Stimulated activated CD8-positive, alpha-beta memory T cell treated with anti-CD3 and anti-CD28 coated beads, Interleukin-2, amount 100 ng/mL, for 48 hours (primary cell): ENCODE results near the gene COPG2.
"Not testable (repeated sequence)": the region's sequence is repeated elsewhere in the genome, so short reads cannot be mapped to it uniquely, and the experiment has no call there.

Source experiments
- DNase-seq, 2 donors: peaks; one replicate each; pipeline ENCODE4 v3.0.0-alpha.2; 2020; ENCODE audit warnings: low read depth in 2 of 2

The COPG2 gene, protein sequence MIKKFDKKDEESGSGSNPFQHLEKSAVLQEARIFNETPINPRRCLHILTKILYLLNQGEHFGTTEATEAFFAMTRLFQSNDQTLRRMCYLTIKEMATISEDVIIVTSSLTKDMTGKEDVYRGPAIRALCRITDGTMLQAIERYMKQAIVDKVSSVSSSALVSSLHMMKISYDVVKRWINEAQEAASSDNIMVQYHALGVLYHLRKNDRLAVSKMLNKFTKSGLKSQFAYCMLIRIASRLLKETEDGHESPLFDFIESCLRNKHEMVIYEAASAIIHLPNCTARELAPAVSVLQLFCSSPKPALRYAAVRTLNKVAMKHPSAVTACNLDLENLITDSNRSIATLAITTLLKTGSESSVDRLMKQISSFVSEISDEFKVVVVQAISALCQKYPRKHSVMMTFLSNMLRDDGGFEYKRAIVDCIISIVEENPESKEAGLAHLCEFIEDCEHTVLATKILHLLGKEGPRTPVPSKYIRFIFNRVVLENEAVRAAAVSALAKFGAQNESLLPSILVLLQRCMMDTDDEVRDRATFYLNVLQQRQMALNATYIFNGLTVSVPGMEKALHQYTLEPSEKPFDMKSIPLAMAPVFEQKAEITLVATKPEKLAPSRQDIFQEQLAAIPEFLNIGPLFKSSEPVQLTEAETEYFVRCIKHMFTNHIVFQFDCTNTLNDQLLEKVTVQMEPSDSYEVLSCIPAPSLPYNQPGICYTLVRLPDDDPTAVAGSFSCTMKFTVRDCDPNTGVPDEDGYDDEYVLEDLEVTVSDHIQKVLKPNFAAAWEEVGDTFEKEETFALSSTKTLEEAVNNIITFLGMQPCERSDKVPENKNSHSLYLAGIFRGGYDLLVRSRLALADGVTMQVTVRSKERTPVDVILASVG

DNA sequence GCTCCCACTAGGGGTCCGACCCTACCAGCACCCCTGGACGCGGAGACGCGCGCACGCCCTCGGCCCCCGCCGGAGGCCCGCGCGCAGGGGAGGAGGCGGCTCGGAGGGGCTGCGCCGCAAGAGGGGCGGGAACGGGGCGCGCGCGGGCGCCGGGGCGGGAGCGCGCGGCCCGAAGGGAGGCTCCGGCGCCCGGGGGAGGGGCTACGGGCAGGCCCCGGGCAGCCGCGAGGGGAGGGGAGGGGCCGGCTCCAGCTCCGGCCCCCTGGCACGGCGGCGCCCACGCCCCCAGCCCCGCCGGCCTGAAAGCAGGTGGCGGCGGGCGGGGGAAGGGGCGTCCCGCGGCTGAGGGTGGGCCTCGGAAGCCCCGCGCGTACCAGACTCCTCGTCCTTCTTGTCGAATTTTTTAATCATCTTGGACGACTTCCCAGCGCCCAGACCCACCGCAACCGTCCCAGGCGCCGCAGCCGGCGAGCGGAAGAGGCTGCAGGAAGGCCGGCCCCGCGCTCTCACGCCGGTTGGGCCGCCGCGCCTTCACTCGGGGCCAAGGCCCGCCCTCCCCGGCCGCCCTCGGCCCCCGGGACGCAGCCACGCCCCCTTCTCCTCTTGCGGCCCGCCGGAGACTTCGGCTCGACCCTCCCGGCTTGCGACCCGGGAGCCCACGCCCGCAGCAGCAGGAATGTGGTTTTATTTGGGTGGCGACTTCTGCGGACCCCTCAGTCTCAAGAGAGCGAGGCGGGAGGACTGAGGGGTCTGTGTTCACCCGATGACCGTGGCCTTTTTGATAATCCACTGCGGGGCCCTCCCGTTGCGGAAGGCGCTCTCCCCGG, at the start of gene COPG2:
Gene COPG2, minus strand, starts transcription at position 491 of the 827 bp plus-strand sequence. Its CDS starts 80 bp downstream, at position 411.
- DNase-seq = peak; percentile 75 to 81

DNA sequence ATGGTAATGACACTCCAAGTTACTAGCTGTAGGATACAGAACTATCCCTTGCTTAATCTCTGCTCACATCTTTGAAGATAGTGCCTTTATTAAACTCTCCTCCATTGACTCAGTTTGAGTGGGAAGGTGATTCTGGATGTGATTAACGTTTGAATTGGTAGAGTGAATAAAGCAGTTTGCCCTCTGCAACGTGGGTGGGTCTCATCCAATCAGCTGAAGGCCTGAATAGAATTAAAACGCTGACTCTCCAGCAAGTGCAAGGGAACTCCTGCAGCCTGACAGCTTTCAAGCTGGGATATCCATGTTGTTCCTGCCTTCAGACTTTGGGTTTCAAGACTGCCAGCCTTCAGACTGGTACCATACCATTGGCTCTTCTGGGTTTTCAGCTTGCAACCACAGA, 43.9 kb upstream of the COPG2 start:
- no peak for DNase-seq

DNA sequence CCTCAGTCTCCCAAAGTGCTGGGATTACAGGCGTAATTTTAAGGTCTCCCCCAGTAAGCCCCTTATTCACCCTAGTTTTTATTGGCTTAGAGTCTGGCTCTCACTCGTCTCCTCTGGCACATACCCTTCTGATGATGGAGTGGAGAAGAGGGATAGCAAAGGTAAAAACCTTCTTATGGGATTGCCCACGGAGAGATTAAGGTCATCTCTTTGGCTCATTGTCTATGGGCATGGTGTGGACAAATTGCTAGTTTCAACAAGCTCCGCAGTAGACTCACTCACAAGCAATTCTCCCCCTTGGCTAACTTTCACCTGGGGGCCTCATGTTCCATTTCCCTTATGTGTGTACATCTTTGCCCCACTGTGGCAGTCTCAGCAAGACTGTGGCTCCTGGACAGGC, 40.2 kb upstream of the COPG2 start:
- DNase-seq = no peak

DNA sequence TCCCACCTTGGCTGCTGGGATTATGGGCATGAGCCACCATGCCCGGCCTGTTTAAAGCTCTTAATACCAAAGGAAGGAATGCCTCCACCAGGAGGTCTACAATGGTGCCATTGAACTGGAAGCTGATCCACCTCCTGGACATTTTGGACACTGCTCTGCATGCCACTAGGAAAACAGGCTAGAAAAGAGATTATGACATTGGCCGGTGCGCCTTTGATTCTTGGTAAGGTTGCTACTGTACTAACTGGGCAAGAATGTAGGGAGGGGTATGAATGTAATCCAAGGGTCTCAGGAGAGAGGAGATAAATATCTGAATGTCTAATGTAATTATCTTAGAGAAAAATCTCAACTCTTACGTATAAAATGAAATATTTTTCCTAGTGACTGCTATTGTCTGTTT, 39.5 kb upstream of the COPG2 start:
- no peak for DNase-seq

DNA sequence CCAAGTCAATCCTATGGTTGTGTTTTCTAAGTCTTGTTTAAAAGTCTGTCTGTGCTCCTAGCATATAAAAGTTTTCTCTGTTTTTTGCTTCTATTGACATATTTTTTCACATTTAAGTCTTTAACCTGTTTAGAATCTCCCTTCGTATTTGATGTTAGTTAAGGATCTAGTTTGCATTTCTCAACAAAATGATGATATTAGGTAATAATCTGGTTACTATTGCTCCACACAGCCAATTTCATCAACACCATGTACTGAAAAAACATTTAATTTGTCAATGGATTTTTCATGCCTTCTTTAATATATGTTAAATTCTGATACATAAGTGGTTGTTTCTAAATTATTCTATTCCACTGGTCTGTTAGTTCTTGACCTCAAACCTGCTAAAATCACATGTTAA, 35.3 kb upstream of the COPG2 start:
- no peak for DNase-seq

DNA sequence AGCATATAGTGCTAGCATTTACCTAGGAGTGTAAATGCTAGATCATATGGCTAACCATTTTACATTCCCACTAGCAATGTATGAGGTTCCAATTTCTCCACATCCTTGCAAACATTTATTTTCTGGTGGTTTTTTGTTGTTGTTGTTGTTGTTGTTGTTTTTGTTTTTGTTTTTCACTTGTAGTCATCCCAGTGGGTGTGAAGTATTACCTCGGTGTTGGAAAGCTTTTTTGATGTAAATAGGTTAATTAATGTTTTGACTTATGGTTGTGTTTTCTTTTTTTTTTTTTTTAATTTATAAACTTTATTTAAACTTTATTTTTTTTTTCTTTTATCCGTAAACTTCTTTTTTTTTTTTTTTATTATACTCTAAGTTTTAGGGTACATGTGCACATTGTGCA, 33.1 kb upstream of the COPG2 start:
- DNase-seq = no peak

DNA sequence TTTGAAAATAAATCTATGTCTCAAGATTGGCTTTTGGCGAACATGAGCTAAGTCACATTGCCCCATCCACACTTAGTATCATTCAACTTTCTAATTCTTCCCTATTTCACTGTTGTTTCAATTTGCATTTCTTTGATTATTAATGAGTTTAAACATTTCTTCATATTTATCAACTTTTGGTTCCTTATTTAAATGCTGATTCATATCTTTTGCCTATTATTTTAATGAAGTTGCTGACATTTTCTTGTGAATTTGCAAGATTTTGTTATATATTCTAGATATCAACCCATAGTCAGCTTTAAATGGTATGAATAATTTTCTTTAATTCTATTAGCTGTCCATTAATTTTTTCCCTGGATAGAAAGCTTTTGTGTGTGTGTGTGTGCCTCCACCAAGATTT, 32.2 kb upstream of the COPG2 start:
- no peak for DNase-seq

DNA sequence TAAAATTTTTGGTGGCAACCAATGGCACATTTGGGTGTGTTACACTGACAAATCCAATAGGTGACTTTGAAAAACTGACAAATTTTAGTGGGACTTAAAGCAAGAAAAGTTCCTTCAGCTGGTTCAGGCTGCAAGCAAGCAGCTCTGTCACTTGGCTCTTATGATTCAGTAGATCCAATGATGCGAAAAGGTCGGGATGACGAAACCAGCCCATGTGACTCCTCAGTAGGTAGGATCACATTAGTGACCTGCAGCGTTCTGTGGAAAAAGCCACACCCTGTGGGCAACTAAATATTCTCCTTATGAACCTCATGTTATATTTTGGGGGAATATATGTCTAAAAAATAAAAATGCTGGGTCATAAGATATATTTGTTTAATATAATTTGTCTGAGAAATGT, 31.1 kb upstream of the COPG2 start:
- DNase-seq = no peak

DNA sequence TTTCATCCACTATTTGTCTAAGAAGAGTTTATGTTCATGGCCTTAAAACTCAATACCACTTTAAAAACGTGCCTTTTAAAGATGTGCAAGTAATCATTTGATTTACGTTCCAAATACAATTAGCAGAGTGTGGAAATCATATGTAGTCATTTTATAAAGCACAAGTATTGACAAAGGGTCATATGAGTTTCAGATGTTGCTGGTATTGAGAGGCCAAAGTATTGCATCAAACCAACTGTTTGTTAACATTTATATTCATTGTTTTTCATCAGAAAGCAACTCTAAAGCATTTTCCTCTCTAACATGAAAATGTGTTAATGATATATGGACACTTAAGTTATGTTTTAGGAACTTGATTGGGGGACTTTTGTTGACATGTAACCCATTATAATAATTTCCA, 29.3 kb upstream of the COPG2 start:
- DNase-seq = no peak

DNA sequence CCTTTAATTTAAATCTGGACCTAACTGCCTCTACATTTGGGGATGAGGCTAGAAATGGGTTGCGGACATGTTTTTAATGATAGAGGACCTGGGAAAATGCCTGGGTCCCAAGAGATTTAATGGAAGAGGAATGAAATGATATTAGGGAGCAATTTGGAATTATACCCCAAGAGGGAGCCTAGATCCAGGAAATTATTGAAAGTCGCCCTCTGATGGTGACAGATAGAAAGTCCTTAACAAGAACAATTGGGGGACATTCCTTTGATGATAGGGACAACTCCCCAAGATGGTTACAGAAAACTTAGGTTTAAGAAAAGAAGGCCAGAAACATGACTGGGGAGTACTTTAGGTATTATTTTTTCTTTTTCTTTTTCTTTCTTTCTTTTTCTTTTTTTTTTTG, 27.3 kb upstream of the COPG2 start:
- DNase-seq = no peak

DNA sequence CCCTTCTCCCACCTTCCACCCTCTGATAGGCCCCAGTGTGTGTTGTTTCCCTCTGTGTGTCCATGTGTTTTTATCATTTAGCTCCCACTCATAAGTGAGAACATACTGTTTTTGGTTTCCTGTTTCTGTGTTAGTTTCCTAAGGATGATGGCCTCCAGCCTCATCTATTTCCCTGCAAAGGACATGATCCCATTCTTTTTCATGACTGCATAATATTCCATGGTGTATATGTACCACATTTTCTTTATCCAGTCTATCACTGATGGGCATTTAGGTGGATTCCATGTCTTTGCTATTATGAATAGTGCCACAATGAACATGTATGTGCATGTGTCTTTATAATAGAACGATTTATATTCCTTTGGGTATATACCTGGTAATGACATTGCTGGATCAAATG, 23.8 kb upstream of the COPG2 start:
- DNase-seq = not testable (repeated sequence)

DNA sequence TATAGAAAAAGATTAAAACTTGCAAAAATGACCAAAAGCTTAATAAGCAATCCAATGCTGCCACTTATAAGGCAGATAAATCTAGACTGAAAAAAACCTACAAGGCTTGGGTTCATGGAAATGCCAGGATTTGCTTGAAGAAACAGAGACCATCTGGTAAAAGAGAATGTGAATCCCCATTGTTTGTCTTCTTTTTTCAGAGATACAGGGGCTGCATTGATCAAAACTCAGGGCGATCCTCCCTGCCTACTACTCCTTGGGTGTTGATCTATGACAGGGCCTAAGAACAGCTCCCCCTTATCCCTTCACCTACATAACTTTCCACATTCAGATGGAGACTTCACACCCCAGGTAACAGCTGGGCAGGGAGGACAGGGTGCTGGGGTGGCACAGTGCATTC, 21.1 kb upstream of the COPG2 start:
- no peak for DNase-seq

DNA sequence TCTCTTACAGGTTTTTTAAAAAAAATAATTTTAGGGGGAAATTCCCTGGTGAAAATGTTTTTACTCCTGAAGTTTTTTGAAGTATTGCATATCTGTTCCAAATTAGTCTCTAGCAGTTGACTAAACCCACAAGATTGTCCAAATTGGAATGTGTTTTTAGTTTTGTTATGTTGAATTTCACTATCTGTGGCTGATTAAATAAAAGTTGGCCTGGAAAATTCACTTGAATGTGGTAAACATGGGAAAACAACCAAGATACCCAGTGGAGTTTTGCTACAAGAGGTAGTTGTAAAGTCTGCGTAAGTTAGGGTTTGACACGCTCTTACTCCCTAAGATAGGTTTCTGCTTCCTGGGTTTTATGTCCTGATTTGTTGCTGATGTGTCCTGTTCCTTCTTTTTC, 14.5 kb upstream of the COPG2 start:
- DNase-seq = no peak

DNA sequence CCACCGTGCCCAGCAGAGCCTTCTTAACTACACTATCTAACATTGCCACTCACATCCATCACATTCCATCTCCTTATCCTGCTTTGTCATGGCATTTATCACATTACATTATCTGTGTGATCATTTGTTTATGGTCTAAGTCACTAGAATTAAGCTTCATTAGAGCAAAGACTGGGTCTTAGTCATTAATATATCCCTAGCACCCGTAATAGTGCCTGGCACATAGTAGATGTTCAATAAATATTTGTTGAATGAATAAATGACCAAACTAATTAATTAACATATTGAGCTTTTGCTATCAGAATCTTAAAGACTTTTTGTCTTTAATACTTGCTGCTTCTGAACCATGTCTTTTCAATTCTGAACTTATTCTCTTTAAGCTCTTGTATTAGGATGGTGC, 5.9 kb upstream of the COPG2 start:
- DNase-seq = no peak

DNA sequence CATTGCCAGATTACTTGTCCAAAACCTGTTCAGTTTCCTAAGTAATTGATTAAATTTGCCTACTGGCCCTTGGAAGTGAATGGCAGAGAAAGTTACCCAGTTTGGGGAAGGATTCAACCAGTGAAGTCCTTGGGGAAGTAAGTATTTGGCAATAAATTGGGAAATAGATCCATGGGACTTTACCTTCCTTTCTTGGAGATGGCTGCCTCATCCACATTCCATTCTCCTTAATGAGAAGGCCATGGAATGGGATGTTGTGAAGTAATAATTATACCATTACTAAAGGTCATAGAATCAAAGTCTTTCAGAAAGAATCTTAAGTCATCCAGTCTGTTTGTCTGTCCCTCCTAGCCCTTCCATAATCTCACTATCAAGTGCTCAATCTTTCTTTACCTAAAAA, 4.5 kb upstream of the COPG2 start:
- no peak for DNase-seq

DNA sequence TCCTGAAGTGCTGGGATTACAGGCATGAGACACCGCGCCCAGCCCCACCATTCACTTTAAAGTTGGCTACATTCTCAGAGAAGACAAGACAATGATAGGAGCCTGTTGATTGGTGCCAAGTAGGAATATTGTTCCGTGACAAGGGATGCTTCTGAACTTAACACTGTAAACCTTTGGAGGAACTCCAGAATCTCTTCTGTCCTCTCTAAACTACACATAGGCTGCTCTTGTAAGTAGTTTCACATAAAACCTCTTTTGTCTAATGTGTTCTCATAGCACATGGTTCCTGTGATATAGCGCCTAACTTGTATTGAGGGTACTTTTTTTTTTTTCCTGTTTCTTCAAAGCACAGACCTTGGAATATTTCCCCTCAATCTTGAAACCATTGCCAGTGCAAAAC, 3.6 kb upstream of the COPG2 start:
- no peak for DNase-seq

DNA sequence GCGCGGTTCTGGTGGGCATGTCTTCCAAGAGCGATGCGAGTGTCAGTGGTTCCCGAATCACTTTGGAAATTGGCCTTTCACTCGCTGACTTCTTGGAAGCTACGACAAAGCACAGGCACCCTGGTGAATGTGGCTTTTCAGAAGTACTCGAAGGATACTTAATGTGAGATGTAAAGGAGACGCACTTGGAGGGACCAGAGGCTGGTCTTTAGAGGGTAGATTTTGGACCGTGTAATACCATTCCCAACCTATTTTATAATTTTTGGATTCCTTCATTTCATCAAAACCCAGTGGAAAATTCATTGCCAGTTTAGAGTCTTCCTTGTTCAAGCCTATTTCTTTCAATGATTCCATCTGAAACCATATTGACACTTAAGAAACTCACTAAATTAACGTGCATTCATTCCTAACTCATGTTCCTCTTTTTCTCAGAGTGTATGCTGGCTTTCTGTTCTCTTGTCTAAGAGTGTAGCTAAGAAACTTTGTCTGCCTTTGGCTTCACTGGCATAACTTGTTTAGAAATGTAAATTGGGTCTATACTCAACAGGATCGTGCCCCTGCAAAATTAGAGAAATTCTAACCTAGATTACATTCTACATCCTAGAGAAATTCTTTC, 645 bp upstream of the COPG2 start:
- DNase-seq = no peak

DNA sequence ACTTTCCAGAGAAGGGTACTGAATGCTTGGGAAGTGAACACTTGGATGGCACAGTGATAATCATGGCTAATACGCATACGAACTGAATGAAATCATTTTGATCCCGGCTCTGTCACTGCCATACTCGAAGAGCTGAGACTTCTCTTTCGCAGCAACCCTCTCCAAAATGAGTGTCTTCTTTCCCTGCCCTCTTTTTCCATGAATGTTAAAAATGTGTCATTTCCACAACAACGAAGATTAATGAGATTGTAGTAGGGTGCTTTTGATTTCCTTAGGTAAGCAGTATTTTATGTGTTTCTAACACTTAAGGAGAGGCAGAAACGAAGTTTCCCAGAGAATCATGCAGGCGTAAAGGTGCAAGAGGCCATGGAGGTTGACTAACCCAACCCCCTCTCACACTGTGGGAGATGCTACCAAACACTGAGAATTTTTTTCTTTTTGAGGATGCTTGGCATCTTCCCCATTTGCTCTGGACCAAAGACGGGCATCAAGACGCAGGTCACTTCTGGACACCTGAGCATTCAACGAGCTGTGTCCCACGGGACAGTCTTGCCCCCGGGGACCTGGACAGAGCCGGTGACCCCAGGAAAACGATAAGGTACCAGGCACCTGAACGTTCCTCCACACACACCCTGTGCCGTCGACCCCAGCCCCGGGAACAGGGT, 823 bp downstream of the COPG2 start:
- no peak for DNase-seq

DNA sequence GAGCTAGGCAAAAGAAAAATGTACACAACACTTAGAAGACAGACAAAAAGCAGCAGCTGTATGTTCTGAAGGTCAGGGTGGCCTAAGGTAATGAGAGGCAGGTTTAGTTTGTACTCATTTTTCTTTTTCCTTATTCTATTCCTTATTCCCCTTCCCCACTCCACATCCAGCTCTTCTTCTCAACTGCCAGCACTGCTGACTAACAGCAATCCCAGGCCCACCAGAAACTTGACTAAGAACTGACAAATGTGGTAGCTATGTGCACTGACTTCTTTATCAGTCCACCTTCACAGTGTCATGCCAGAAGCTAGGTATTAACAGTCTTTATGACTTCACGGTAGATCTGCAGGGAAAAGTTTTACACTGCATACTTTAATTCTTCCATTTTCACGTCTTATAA, 6.1 kb downstream of the COPG2 start:
- DNase-seq = no peak

DNA sequence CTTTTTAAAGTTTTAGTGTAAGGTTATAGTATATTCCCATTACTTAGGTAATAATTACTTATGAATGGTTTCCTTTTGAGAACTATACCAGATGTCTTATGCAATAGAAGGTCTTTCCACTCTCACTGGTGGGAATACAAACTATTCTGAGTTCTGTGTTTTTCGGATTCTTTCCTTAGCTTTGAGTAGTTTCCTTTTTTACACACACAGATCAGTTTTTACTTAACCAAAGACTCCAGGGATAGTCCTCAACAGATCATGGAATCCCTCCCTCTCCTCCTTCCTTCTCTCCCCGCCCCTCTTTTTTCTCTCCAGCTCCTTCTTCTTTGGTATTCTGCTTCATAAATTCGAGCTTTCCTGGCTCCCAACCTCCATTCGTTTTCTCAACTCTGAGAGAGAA, 13.3 kb downstream of the COPG2 start:
- no peak for DNase-seq

DNA sequence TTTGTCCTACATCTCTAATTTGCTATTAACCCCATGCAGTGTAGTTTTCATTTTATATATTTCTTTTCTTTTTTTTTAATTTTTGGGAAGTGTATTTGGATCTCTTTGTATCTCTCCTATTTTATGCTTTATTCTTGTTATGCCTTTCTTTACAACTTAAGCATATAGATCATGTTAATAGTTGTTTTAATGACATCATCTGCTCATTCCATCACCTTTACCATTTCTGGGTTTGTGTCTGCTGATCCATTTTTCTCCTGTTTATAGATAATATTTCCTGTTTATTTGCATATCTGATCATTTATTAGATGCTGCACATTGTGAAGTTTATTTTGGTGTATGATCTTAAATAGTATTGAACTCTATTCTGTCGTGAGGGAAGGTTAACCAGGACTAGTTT, 13.7 kb downstream of the COPG2 start:
- no peak for DNase-seq
